Measurements from ENCODE around the gene BDH1. TPM values are rescaled to one million over a fixed set of nuclear protein-coding genes. Genes with fewer than 3 reads are reported as not detected.

Gene BDH1
- total and polyA plus RNA-seq, 2 of the 13 experiments (the other 11 are each of a cell fraction or from before 2014, with no cell fraction given), result 21.2 to 71.9 TPM

- TF ChIP-seq ZNF574 (CRISPR knock-in tag; IDR thresholded peaks at IDR 0.05) (no peak), HMGXB4 (CRISPR knock-in tag; IDR thresholded peaks at IDR 0.05; ENCODE audit: borderline replicate concordance in 1 of 2, low read depth in 1 of 2) (peak; percentile 74 to 89; a peak in 3 of 4 replicates), ZNF431 (CRISPR knock-in tag; IDR thresholded peaks at IDR 0.05; ENCODE audit: borderline replicate concordance, low read depth) (0 out of 2 replicates have a peak, but pooled peaks have one; percentile 33), ZFP91 (CRISPR knock-in tag; IDR thresholded peaks at IDR 0.05; ENCODE audit: borderline replicate concordance) (peak; percentile 79)
Observed at GRCh38 chr3:197501879-197502620, 53.7 kb downstream of the BDH1 start (continued).
